ENCODE data around the gene DDTL.

DDTL gene

GRCh38 chr22:24006914-24007214 is 40.2 kb downstream of the DDTL start:
- Mint-ChIP-seq H3K36me3 (ENCODE audit: low read depth) (no peaks in the 10 kb centered on the region), H3K27me3 (ENCODE audit: low read depth) (no peaks in the 10 kb centered on the region), H3K9me3 (no peaks in the 10 kb centered on the region), H3K27ac (no peak overlapping the region), H3K4me3 (no peak overlapping the region), H3K4me1 (ENCODE audit: low read depth) (peaks cover 12% of the 10 kb centered on the region)

GRCh38 chr22:24007253-24008021 is 40.7 kb downstream of the DDTL start:
- Mint-ChIP-seq H3K36me3 (ENCODE audit: low read depth) (no peaks in the 10 kb centered on the region), H3K4me3 (no peak overlapping the region), H3K4me1 (ENCODE audit: low read depth) (peaks cover 14% of the 10 kb centered on the region), H3K27me3 (ENCODE audit: low read depth) (no peaks in the 10 kb centered on the region), H3K9me3 (no peaks in the 10 kb centered on the region), H3K27ac (no peak overlapping the region)

GRCh38 chr22:24008022-24008283 is 41.3 kb downstream of the DDTL start:
- H3K4me3 Mint-ChIP-seq: no peak overlapping the region
- H3K36me3 Mint-ChIP-seq (ENCODE audit: low read depth): no peaks in the 10 kb centered on the region
- peaks cover 14% of the 10 kb centered on the region for H3K4me1 Mint-ChIP-seq (ENCODE audit: low read depth)
- H3K27me3 Mint-ChIP-seq (ENCODE audit: low read depth): no peaks in the 10 kb centered on the region
- H3K9me3 Mint-ChIP-seq: no peaks in the 10 kb centered on the region
- H3K27ac Mint-ChIP-seq: no peak overlapping the region

- Mint-ChIP-seq H3K9me3 (no peaks in the 10 kb centered on the region), H3K27me3 (ENCODE audit: low read depth) (no peaks in the 10 kb centered on the region), H3K4me3 (no peak overlapping the region), H3K27ac (no peak overlapping the region), H3K36me3 (ENCODE audit: low read depth) (peaks cover 2% of the 10 kb centered on the region), H3K4me1 (ENCODE audit: low read depth) (peaks cover 17% of the 10 kb centered on the region)
Observed at GRCh38 chr22:24008381-24009226, 41.9 kb downstream of the DDTL start.

GRCh38 chr22:24009227-24010017 is 42.7 kb downstream of the DDTL start:
- H3K27me3 Mint-ChIP-seq (ENCODE audit: low read depth): no peaks in the 10 kb centered on the region
- no peak overlapping the region for H3K27ac Mint-ChIP-seq
- H3K36me3 Mint-ChIP-seq (ENCODE audit: low read depth): peaks cover 3% of the 10 kb centered on the region
- H3K9me3 Mint-ChIP-seq: no peaks in the 10 kb centered on the region
- H3K4me3 Mint-ChIP-seq: no peak overlapping the region
- peaks cover 22% of the 10 kb centered on the region for H3K4me1 Mint-ChIP-seq (ENCODE audit: low read depth)

- Mint-ChIP-seq H3K4me1 (ENCODE audit: low read depth) (peaks cover 24% of the 10 kb centered on the region), H3K9me3 (no peaks in the 10 kb centered on the region), H3K27ac (peak overlapping the region; percentile 61), H3K27me3 (ENCODE audit: low read depth) (no peaks in the 10 kb centered on the region), H3K36me3 (ENCODE audit: low read depth) (peaks cover 3% of the 10 kb centered on the region), H3K4me3 (peak overlapping the region; percentile 20)
Observed at GRCh38 chr22:24010018-24010391, 43.3 kb downstream of the DDTL start.

GRCh38 chr22:24011735-24012068 is 45.0 kb downstream of the DDTL start:
- Mint-ChIP-seq H3K4me1 (ENCODE audit: low read depth) (peaks cover 28% of the 10 kb centered on the region), H3K27me3 (ENCODE audit: low read depth) (no peaks in the 10 kb centered on the region), H3K9me3 (no peaks in the 10 kb centered on the region), H3K4me3 (peak overlapping the region; percentile 97), H3K36me3 (ENCODE audit: low read depth) (peaks cover 6% of the 10 kb centered on the region), H3K27ac (peak overlapping the region; percentile 97)

- Mint-ChIP-seq H3K36me3 (ENCODE audit: low read depth) (peaks cover 13% of the 10 kb centered on the region), H3K9me3 (no peaks in the 10 kb centered on the region), H3K27me3 (ENCODE audit: low read depth) (no peaks in the 10 kb centered on the region), H3K27ac (no peak overlapping the region), H3K4me1 (ENCODE audit: low read depth) (peaks cover 24% of the 10 kb centered on the region), H3K4me3 (no peak overlapping the region)
Observed at GRCh38 chr22:24016156-24016555, 49.5 kb downstream of the DDTL start.

GRCh38 chr22:24021304-24021703 is 54.6 kb downstream of the DDTL start:
- Mint-ChIP-seq H3K27me3 (ENCODE audit: low read depth) (no peaks in the 10 kb centered on the region), H3K9me3 (no peaks in the 10 kb centered on the region), H3K4me3 (no peak overlapping the region), H3K36me3 (ENCODE audit: low read depth) (peaks cover 25% of the 10 kb centered on the region), H3K4me1 (ENCODE audit: low read depth) (peaks cover 27% of the 10 kb centered on the region), H3K27ac (no peak overlapping the region)

Data from T-helper 1 cell treated with Interleukin-12 subunit alpha and Interleukin-12 subunit beta and Interleukin-4 antibody, amounts not matched to agents 30 μg/mL and 1 μg/mL, for 36 hours (primary cell).